Stimulated activated CD8-positive, alpha-beta memory T cell treated with anti-CD3 and anti-CD28 coated beads, Interleukin-15, amount 100 ng/mL, for 48 hours (primary cell): ENCODE measurements around the gene CDT1.

Experiments
- DNase-seq, 2 donors: peaks; one replicate each; pipeline ENCODE4 v3.0.0-alpha.2; 2020; ENCODE audit warnings: low read depth in 2 of 2

The CDT1 gene

DNA sequence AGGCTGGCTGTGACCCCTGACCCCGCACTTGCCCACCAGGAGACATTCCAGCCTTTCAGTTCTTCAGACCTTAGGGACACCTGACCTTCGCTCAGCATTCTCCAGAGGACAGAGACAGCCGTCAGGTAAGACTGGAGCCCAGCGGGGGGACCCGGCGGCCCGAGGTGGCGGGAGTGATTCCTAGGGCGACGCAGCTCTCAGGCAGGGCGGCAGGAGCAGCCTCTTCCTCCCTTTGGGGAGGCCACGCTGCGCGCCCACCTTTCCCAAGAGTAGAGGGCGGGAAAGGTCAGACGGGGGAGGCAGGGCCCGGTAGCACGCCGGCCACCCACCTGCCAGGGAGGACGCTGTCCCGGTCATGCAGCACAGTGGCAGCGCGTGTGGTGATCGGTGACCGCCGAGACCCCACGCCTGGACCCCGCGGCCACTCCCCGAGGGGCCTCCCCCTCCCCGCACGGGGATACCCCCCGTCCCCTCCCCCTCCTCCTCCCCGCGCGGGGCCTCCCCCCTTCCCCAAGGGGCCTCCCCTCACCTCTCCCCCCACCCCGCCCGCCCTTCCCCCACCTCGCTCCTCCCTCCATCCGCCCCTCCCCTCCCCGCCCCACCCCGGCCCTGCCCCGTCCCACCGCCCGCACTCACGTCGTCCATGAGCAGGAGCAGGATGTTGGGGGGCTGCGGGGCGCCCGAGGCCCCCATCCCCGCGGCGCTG lies 52.7 kb downstream of the CDT1 start:
- DNase-seq, result no peak

DNA sequence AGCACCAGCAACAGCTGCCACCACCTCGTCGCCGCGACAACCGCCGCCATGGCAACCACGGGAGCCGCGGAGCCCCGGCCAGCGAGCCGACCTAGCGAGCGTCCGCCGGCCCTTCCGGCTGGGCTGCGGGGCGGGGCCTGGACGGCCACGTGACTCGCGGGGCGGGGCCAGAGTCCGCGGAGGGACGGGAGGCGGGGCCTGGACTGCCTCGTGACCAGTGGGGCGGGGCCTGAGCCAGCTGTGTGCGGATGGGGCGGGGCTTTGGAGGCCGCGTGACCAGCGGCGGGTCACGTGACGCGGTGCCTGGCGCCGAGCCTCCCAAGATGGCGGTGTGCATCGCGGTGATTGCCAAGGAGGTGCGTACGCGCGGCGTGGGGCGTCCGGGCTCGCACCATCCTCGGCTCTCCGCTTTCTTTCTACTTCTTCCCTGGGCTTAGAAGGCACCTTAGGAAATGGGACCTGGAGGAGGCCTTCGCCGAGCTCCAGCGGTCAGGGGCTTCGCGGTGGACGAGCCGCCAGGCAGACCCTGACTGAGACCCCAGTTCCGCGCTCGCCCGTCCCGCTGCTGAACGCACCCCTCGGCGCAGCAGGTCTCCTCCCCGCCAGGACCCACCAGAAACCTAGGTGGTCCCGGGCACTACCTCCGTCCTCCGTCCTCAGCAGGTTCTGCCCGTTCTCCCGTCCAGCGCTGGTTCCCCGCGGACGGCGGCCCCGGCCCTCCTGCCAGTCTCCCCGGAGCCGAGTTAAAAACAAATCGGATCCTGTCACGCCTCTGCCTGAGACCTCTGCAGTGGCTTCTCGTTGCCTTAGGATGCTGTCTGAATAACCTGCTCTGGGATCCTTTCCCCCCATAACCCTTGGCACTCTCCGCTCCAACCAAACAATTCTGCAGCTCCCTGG lies 53.5 kb downstream of the CDT1 start, which contains the start of the genes GALNS and TRAPPC2L:
Gene GALNS (minus strand): TSS at position 120 of the 900 bp plus-strand sequence. CDS start 70 bp downstream, at position 50.
Gene TRAPPC2L (plus strand): TSS at position 300 of the 900 bp plus-strand sequence. CDS start 24 bp downstream, at position 324.
- DNase-seq, result peak; percentile 96 to 99

DNA sequence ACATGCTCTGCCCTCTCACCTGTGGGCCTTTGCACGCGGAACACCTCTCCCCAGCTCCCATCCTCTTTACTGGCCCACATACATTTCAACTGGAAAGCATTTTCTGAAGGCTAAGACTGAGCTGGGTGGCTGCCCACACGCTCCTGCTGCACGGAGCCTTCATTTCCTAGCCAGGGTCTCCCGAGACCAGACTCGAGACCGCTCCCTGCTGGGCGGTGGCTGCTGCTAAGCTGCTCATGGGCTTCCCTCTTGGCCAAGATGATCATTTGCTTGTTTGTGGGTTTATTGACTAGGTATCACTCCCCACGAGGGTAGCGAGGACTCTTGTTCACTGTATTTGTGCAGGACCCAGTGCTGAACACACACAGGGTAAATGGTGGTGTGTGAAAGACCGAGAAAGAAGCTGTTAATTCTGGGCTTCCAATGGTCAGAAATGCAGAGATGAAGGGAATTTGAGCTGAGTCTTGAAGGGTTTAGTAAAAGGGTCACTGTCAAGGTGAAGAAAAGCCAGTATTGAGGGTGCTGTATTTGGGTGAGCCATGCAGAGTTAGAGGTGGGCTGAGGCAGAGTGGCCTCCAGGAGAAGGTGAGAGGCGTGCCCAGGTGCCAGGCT lies 54.2 kb downstream of the CDT1 start:
- DNase-seq, result peak; percentile 55 to 65
